ENCODE results near the gene KCNA3.

Gene KCNA3

GRCh38 chr1:110710314-110710713, 35.6 kb upstream of the KCNA3 start:
- TF ChIP-seq, protein P1, sequence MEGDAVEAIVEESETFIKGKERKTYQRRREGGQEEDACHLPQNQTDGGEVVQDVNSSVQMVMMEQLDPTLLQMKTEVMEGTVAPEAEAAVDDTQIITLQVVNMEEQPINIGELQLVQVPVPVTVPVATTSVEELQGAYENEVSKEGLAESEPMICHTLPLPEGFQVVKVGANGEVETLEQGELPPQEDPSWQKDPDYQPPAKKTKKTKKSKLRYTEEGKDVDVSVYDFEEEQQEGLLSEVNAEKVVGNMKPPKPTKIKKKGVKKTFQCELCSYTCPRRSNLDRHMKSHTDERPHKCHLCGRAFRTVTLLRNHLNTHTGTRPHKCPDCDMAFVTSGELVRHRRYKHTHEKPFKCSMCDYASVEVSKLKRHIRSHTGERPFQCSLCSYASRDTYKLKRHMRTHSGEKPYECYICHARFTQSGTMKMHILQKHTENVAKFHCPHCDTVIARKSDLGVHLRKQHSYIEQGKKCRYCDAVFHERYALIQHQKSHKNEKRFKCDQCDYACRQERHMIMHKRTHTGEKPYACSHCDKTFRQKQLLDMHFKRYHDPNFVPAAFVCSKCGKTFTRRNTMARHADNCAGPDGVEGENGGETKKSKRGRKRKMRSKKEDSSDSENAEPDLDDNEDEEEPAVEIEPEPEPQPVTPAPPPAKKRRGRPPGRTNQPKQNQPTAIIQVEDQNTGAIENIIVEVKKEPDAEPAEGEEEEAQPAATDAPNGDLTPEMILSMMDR (IDR thresholded peaks at IDR 0.05; ENCODE audit: low read depth, low read length) = no peak
- no peak overlapping the region for H3K4me3 ChIP-seq (ENCODE audit: low read depth, low read length)

DNA sequence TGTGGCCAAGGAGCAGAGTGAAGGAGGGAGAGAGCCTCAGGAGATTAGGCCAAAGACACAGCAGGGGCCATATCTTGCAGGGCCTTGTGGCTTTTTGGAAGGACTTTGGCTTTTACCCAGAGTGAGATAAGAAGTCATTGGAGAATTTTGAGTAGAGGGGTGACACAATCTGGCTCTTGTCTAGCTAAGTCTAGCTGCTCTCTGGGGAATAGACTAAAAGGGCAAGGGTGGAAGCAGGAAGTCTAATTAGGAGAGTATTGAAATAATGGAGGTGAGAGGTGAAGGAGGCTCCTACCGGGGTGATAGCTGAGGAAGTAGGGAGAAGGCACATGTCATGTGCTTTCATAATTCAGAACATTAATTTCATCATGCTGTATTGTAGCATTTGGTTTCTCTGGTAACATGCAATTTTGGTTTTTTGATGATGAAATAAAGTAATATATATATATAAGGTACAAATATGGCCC, 34.3 kb upstream of the KCNA3 start:
- H3K4me3 ChIP-seq (ENCODE audit: low read depth, low read length) = no peak overlapping the region
- TF ChIP-seq, protein P1 (IDR thresholded peaks at IDR 0.05; ENCODE audit: low read depth, low read length) = no peak

DNA sequence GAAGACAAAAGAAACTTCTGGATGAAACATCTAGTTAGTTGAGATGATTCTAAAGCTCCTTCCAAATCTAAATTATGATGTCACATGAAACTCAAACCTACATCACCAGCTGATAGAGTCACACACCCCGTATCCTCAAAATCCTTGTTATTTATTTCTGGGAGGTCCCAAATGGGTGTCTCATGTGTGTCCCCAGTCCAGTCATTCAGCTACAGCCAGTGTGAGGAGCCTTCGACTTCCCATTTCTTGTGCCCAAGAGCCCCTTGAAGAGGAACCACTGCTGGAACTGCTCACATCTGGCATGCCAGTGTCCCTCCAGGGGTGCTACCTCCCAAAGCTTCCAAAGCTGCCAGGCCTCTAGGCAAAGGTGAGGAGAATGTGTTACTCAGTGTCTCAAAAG, 32.5 kb upstream of the KCNA3 start:
- TF ChIP-seq, protein P1 (IDR thresholded peaks at IDR 0.05; ENCODE audit: low read depth, low read length) = no peak

DNA sequence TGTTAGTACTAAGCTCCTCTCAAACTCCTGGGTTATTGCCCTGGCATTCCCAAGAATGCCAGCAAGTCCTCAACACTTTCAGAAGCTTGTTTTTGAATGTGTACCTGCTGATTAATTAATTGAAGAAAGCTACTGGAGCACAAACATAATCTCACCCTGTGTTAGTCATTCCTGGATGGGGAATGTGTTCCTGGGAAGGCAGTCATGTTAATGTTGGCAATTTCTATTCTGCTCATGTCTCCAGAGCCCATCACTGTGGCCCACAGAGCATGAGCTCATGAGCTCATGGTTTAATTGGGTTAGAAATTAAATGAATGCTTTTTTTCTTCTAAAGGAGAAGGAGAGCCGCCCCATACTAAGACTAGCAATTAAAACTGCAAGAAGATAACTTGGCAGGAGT, 31.9 kb upstream of the KCNA3 start:
- no peak overlapping the region for H3K4me3 ChIP-seq (ENCODE audit: low read depth, low read length)
- TF ChIP-seq, protein P1 (IDR thresholded peaks at IDR 0.05; ENCODE audit: low read depth, low read length) = no peak

More for the DNA sequence above, 32.5 kb upstream of the KCNA3 start:
- no peak overlapping the region for H3K4me3 ChIP-seq (ENCODE audit: low read depth, low read length)

DNA sequence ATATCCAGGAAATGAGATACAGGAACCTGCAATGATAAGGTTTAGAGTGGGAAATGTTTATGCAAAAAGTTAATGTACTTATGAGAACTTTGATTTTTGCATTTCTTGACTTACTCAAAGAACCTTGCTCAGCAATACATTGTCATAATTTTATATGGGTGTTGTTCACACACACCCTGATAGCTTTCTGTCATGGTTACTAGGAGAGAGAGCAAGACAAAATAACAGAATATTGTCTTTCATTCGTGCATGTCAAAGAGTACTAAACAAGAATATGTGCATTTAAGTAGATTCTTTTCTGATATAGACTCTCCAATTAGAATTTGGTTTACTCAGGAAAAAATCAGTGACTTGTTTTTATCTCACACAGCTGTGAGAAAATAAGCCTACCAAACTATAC, 27.5 kb upstream of the KCNA3 start:
- TF ChIP-seq, protein P1 (IDR thresholded peaks at IDR 0.05; ENCODE audit: low read depth, low read length) = no peak
- no peak overlapping the region for H3K4me3 ChIP-seq (ENCODE audit: low read depth, low read length)

DNA sequence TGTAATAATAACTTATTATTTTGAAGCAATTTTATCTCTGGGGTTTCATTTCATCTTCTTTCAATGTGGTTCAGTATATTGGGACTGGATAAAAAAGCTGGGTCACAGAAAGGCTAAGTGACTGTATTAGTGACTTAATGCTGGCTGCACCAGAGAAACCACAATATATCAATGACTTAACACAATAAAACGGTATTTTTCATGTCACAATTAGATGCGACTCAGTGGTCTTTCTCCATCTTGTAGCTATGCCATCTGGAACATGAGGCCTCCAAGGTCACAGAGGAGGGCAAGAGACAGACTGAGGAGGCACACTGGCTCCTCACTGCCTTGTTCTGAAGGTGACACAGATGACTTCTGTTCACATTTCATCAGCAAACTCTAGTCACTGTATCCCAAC, 26.0 kb upstream of the KCNA3 start:
- no peak overlapping the region for H3K4me3 ChIP-seq (ENCODE audit: low read depth, low read length)
- TF ChIP-seq, protein P1 (IDR thresholded peaks at IDR 0.05; ENCODE audit: low read depth, low read length) = no peak

GRCh38 chr1:110697606-110698005, 22.9 kb upstream of the KCNA3 start:
- H3K4me3 ChIP-seq (ENCODE audit: low read depth, low read length) = no peak overlapping the region
- TF ChIP-seq, protein P1 (IDR thresholded peaks at IDR 0.05; ENCODE audit: low read depth, low read length) = no peak

All from WI38 (cell line).